Astrocyte (in vitro differentiated cells and primary cell): Measurements from ENCODE around the gene IMMP2L. TPM values are rescaled to one million over a fixed set of nuclear protein-coding genes. Genes with fewer than 3 reads are reported as not detected.

Experiments
- DNase-seq: peaks from one replicate; pipeline ENCODE4 v3.0.0-alpha.2; 2010; ENCODE audit warnings: low read depth
- FAIRE-seq: peaks from 2 replicates; lab custom pipeline; 2011; peaks lifted over from hg19 to GRCh38; lab: Jason Lieb, UNC
- H2AFZ ChIP-seq: 2 replicates; pipeline ENCODE4 v1.6.0; 2012; ENCODE audit warnings: low read depth, low read length, inconsistent platforms
- H3K27ac ChIP-seq: 2 replicates; pipeline ENCODE4 v1.5.1; 2011; ENCODE audit warnings: low read depth, low read length, inconsistent platforms
- H3K27me3 ChIP-seq: 2 replicates; pipeline ENCODE4 v1.6.0; 2011; ENCODE audit warnings: low read length, inconsistent platforms; ENCODE audit not compliant: insufficient read depth
- H3K36me3 ChIP-seq: 2 replicates; pipeline ENCODE4 v1.5.1; 2011; ENCODE audit warnings: low read length, inconsistent platforms; ENCODE audit not compliant: insufficient read depth
- H3K4me1 ChIP-seq: 2 replicates; pipeline ENCODE4 v1.5.1; 2011; ENCODE audit warnings: low read length, inconsistent platforms; ENCODE audit not compliant: insufficient read depth
- H3K4me2 ChIP-seq: 2 replicates; pipeline ENCODE4 v1.6.0; 2012; ENCODE audit warnings: low read length, inconsistent platforms
- H3K4me3 ChIP-seq: 2 replicates; pipeline ENCODE4 v1.5.1; 2011; ENCODE audit warnings: low read depth, mild to moderate bottlenecking, low read length, inconsistent platforms; ENCODE audit not compliant: insufficient read depth
- H3K79me2 ChIP-seq: 2 replicates; pipeline ENCODE4 v1.6.0; 2012; ENCODE audit warnings: mild to moderate bottlenecking, low read length, inconsistent platforms; ENCODE audit not compliant: insufficient read depth
- H3K9ac ChIP-seq: 2 replicates; pipeline ENCODE4 v1.6.0; 2012; ENCODE audit warnings: mild to moderate bottlenecking, low read length, inconsistent platforms
- H3K9me3 ChIP-seq: 2 replicates; pipeline ENCODE4 v1.5.1; 2012; ENCODE audit warnings: low read depth, mild to moderate bottlenecking, low read length, inconsistent platforms; ENCODE audit not compliant: insufficient read depth
- H4K20me1 ChIP-seq: 2 replicates; pipeline ENCODE4 v1.6.0; 2012; ENCODE audit warnings: low read length, inconsistent platforms; ENCODE audit not compliant: insufficient read depth
- H3K27ac Mint-ChIP-seq: one replicate; pipeline ENCODE4 v1.8.0; 2021; ENCODE audit warnings: mild to moderate bottlenecking, mixed read lengths; ENCODE audit not compliant: unreplicated experiment
- H3K27me3 Mint-ChIP-seq: one replicate; pipeline ENCODE4 v1.8.0; 2021; ENCODE audit warnings: low read depth, mixed read lengths; ENCODE audit not compliant: unreplicated experiment
- H3K36me3 Mint-ChIP-seq: one replicate; pipeline ENCODE4 v1.8.0; 2021; ENCODE audit warnings: low read depth, mixed read lengths; ENCODE audit not compliant: unreplicated experiment
- H3K4me1 Mint-ChIP-seq: one replicate; pipeline ENCODE4 v1.8.0; 2021; ENCODE audit warnings: low read depth, mixed read lengths; ENCODE audit not compliant: unreplicated experiment
- H3K4me3 Mint-ChIP-seq: one replicate; pipeline ENCODE4 v1.8.0; 2021; ENCODE audit warnings: mild to moderate bottlenecking, moderate library complexity, mixed read lengths; ENCODE audit not compliant: unreplicated experiment
- H3K9me3 Mint-ChIP-seq: one replicate; pipeline ENCODE4 v1.8.0; 2021; ENCODE audit warnings: mild to moderate bottlenecking, mixed read lengths; ENCODE audit not compliant: unreplicated experiment
- CTCF ChIP-seq: IDR thresholded peaks from 2 replicates; pipeline ENCODE4 v1.5.1; 2011; ENCODE audit warnings: low read depth, mild to moderate bottlenecking, inconsistent platforms, low read length, moderate library complexity; ENCODE audit not compliant: insufficient read depth
- EZH2 ChIP-seq: IDR thresholded peaks from 2 replicates; pipeline ENCODE4 v1.6.1; 2012; ENCODE audit warnings: mild to moderate bottlenecking, low read length, inconsistent platforms; ENCODE audit not compliant: insufficient read depth
- total RNA-seq: library from RNA; stranded (reverse); gene quantifications from 2 replicates; pipeline ENCODE4 v1.2.1, GENCODE V29; 2021

The IMMP2L gene
- total RNA-seq, 1 donor from 2014 or later, result 13.8 TPM

- no peaks in the 10 kb centered on the region for H3K27me3 Mint-ChIP-seq
- H3K4me2 ChIP-seq, result no peak overlapping the region
- DNase-seq (peak; percentile 8), FAIRE-seq (no peak)
- no peaks in the 10 kb centered on the region for H3K9me3 ChIP-seq
- no peak overlapping the region for H3K27ac Mint-ChIP-seq
- TF ChIP-seq EZH2 (no peak), CTCF (no peak)
- H3K36me3 ChIP-seq, result no peaks in the 10 kb centered on the region
- H3K79me2 ChIP-seq, result no peaks in the 10 kb centered on the region
- no peak overlapping the region for H3K9ac ChIP-seq
- H3K4me1 ChIP-seq, result no peaks in the 10 kb centered on the region
- no peaks in the 10 kb centered on the region for H3K36me3 Mint-ChIP-seq
- peaks cover 14% of the 10 kb centered on the region for H3K4me1 Mint-ChIP-seq
- no peaks in the 10 kb centered on the region for H3K27me3 ChIP-seq
- H3K4me3 ChIP-seq, result no peak overlapping the region
- H3K27ac ChIP-seq, result no peak overlapping the region
- H2AFZ ChIP-seq, result no peak overlapping the region
- no peaks in the 10 kb centered on the region for H3K9me3 Mint-ChIP-seq
- H3K4me3 Mint-ChIP-seq, result no peak overlapping the region
- no peaks in the 10 kb centered on the region for H4K20me1 ChIP-seq
These were observed 618.5 kb downstream of the IMMP2L start for GRCh38 chr7:110943701-110944345.

- H3K79me2 ChIP-seq, result no peaks in the 10 kb centered on the region
- no peak overlapping the region for H2AFZ ChIP-seq
- TF ChIP-seq EZH2 (no peak), CTCF (no peak)
- H3K27ac Mint-ChIP-seq, result no peak overlapping the region
- H3K9me3 ChIP-seq, result no peaks in the 10 kb centered on the region
- H3K4me1 Mint-ChIP-seq, result peaks cover 14% of the 10 kb centered on the region
- FAIRE-seq (no peak), DNase-seq (no peak)
- no peaks in the 10 kb centered on the region for H3K36me3 Mint-ChIP-seq
- no peaks in the 10 kb centered on the region for H4K20me1 ChIP-seq
- H3K36me3 ChIP-seq, result no peaks in the 10 kb centered on the region
- no peaks in the 10 kb centered on the region for H3K27me3 Mint-ChIP-seq
- H3K4me3 ChIP-seq, result no peak overlapping the region
- H3K27ac ChIP-seq, result no peak overlapping the region
- no peaks in the 10 kb centered on the region for H3K4me1 ChIP-seq
- peaks cover 4% of the 10 kb centered on the region for H3K9me3 Mint-ChIP-seq
- no peak overlapping the region for H3K4me2 ChIP-seq
- no peaks in the 10 kb centered on the region for H3K27me3 ChIP-seq
- no peak overlapping the region for H3K4me3 Mint-ChIP-seq
- H3K9ac ChIP-seq, result no peak overlapping the region
These were observed 620.9 kb downstream of the IMMP2L start for GRCh38 chr7:110941385-110941784.

- Mint-ChIP-seq H3K9me3 (peaks cover 7% of the 10 kb centered on the region), H3K36me3 (no peaks in the 10 kb centered on the region), H3K27me3 (no peaks in the 10 kb centered on the region), H3K4me1 (peaks cover 14% of the 10 kb centered on the region), H3K4me3 (no peak overlapping the region), H3K27ac (no peak overlapping the region)
- TF ChIP-seq CTCF, result no peak
- TF ChIP-seq EZH2, result no peak
- Histone ChIP-seq H3K27ac (no peak overlapping the region), H3K4me1 (no peaks in the 10 kb centered on the region), H3K27me3 (no peaks in the 10 kb centered on the region), H3K9ac (no peak overlapping the region), H3K4me3 (no peak overlapping the region), H3K79me2 (no peaks in the 10 kb centered on the region), H3K4me2 (no peak overlapping the region), H2AFZ (no peak overlapping the region), H3K9me3 (no peaks in the 10 kb centered on the region), H4K20me1 (no peaks in the 10 kb centered on the region), H3K36me3 (no peaks in the 10 kb centered on the region)
- FAIRE-seq, result no peak
- DNase-seq, result peak; percentile 20
These were observed 621.5 kb downstream of the IMMP2L start for GRCh38 chr7:110940756-110941155.
